Trophoblast cell (in vitro differentiated cells and primary cell): ENCODE results near the gene HLA-DQA1.

Experiments used
- DNase-seq, 2 donors: peaks; one replicate each; pipeline ENCODE4 v3.0.0-alpha.2; 2016
- H2AFZ ChIP-seq: 2 replicates; pipeline ENCODE4 v1.6.1; 2013; ENCODE audit warnings: low read length, moderate library complexity, mild to moderate bottlenecking; ENCODE audit not compliant: insufficient read depth, poor library complexity
- H2AK5ac ChIP-seq: 2 replicates; pipeline ENCODE4 v1.6.1; 2013; ENCODE audit warnings: mild to moderate bottlenecking, low read length
- H2BK120ac ChIP-seq: 2 replicates; pipeline ENCODE4 v1.6.1; 2013; ENCODE audit warnings: low read length, mild to moderate bottlenecking, moderate library complexity; ENCODE audit not compliant: insufficient read depth, poor library complexity
- H2BK12ac ChIP-seq: 2 replicates; pipeline ENCODE4 v1.6.1; 2013; ENCODE audit warnings: mild to moderate bottlenecking, low read length, moderate library complexity
- H2BK5ac ChIP-seq: 2 replicates; pipeline ENCODE4 v1.6.1; 2013; ENCODE audit warnings: low read length, low read depth, moderate library complexity, mild to moderate bottlenecking; ENCODE audit not compliant: poor library complexity
- H3K14ac ChIP-seq: 2 replicates; pipeline ENCODE4 v1.6.1; 2013; ENCODE audit warnings: mild to moderate bottlenecking, low read length
- H3K18ac ChIP-seq: 2 replicates; pipeline ENCODE4 v1.6.1; 2013; ENCODE audit warnings: mild to moderate bottlenecking, low read length
- H3K23ac ChIP-seq: 2 replicates; pipeline ENCODE4 v1.6.1; 2013; ENCODE audit warnings: low read length
- H3K27ac ChIP-seq: 2 replicates; pipeline ENCODE4 v1.5.1; 2013; ENCODE audit warnings: low read depth, mild to moderate bottlenecking, inconsistent platforms, low read length, moderate library complexity
- H3K27me3 ChIP-seq: 2 replicates; pipeline ENCODE4 v1.6.1; 2013; ENCODE audit warnings: inconsistent platforms, mild to moderate bottlenecking, low read length, moderate library complexity; ENCODE audit not compliant: insufficient read depth
- H3K36me3 ChIP-seq, 2 experiments: 1 replicate in 1 of 2; 2 replicates in 1 of 2; pipeline ENCODE4 v1.6.1; 2013; ENCODE audit warnings: low read length in 2 of 2, mild to moderate bottlenecking in 2 of 2, moderate library complexity in 1 of 2; ENCODE audit not compliant: insufficient read depth in 2 of 2, control insufficient read depth in 1 of 2
- H3K4ac ChIP-seq: 2 replicates; pipeline ENCODE4 v1.6.1; 2013; ENCODE audit warnings: low read depth, mild to moderate bottlenecking, low read length, moderate library complexity
- H3K4me1 ChIP-seq, 2 experiments: 1 replicate in 1 of 2; 2 replicates in 1 of 2; pipeline ENCODE4 v1.6.1; 2013; ENCODE audit warnings: low read length in 2 of 2, mild to moderate bottlenecking in 2 of 2, moderate library complexity in 1 of 2; ENCODE audit not compliant: insufficient read depth in 2 of 2, control insufficient read depth in 1 of 2
- H3K4me2 ChIP-seq: 2 replicates; pipeline ENCODE4 v1.6.1; 2013; ENCODE audit warnings: inconsistent platforms, mild to moderate bottlenecking, low read length, moderate library complexity
- H3K4me3 ChIP-seq: 2 replicates; pipeline ENCODE4 v1.5.1; 2013; ENCODE audit warnings: mild to moderate bottlenecking, low read depth, low read length, inconsistent platforms
- H3K79me1 ChIP-seq: one replicate; pipeline ENCODE4 v1.6.1; 2013; ENCODE audit warnings: low read length
- H3K79me2 ChIP-seq: 2 replicates; pipeline ENCODE4 v1.6.1; 2013; ENCODE audit warnings: low read length, mild to moderate bottlenecking; ENCODE audit not compliant: control insufficient read depth, insufficient read depth, poor library complexity
- H3K9ac ChIP-seq: 2 replicates; pipeline ENCODE4 v1.6.1; 2013; ENCODE audit warnings: mild to moderate bottlenecking, low read length
- H3K9me3 ChIP-seq: 2 replicates; pipeline ENCODE4 v1.6.1; 2013; ENCODE audit warnings: low read depth, mild to moderate bottlenecking, control low read depth, inconsistent platforms, low read length; ENCODE audit not compliant: insufficient read depth
- H4K12ac ChIP-seq: 2 replicates; pipeline ENCODE4 v1.6.1; 2013; ENCODE audit warnings: low read depth, mild to moderate bottlenecking, low read length, moderate library complexity
- H4K8ac ChIP-seq: 2 replicates; pipeline ENCODE4 v1.6.1; 2013; ENCODE audit warnings: low read depth, mild to moderate bottlenecking, low read length, moderate library complexity
- H4K91ac ChIP-seq: one replicate; pipeline ENCODE4 v1.6.1; 2013; ENCODE audit warnings: low read depth, mild to moderate bottlenecking, low read length, moderate library complexity
- WGBS: extraction: QIAGEN DNeasy Blood & Tissue Kit; methylation state at CpG from one replicate; pipeline ENCODE4 v1.1.7; 2013; ENCODE audit warnings: missing lambda C conversion rate; ENCODE audit not compliant: insufficient read length, insufficient coverage; ENCODE audit errors: extremely low coverage; 5-methylcytosine and 5-hydroxymethylcytosine counted together

The HLA-DQA1 gene

GRCh38 chr6:32692019-32692418 lies 54.8 kb downstream of the HLA-DQA1 start:
- Histone ChIP-seq H3K79me2 (no peaks in the 10 kb centered on the region), H2BK12ac (no peak overlapping the region), H4K91ac (no peak overlapping the region), H3K36me3 (no peaks in the 10 kb centered on the region), H3K14ac (no peak overlapping the region), H3K4me2 (no peak overlapping the region), H3K4me3 (no peak overlapping the region), H2BK120ac (no peak overlapping the region), H3K4me1 (no peaks in the 10 kb centered on the region), H3K79me1 (no peaks in the 10 kb centered on the region), H3K23ac (no peak overlapping the region), H3K9ac (no peak overlapping the region), H3K18ac (no peak overlapping the region), H2AK5ac (no peak overlapping the region), H3K4ac (no peak overlapping the region), H2BK5ac (no peak overlapping the region), H4K12ac (no peak overlapping the region), H3K27ac (no peak overlapping the region), H3K9me3 (no peaks in the 10 kb centered on the region), H4K8ac (no peak overlapping the region), H2AFZ (no peak overlapping the region), H3K27me3 (no peaks in the 10 kb centered on the region)
- DNase-seq: peak in 1 of 2 donors; percentile 19
- no CpG with 5 or more reads among the region's 1 CpG for WGBS
